GM18508 (cell line): ENCODE results near the gene RAB3A.

Experiments
- ATAC-seq: cut with Tn5 transposase; IDR thresholded peaks from one replicate; pipeline ENCODE4 v1.9.1; 2021; ENCODE audit warnings: moderate number of reproducible peaks; ENCODE audit not compliant: insufficient read depth, unreplicated experiment

Gene RAB3A

DNA sequence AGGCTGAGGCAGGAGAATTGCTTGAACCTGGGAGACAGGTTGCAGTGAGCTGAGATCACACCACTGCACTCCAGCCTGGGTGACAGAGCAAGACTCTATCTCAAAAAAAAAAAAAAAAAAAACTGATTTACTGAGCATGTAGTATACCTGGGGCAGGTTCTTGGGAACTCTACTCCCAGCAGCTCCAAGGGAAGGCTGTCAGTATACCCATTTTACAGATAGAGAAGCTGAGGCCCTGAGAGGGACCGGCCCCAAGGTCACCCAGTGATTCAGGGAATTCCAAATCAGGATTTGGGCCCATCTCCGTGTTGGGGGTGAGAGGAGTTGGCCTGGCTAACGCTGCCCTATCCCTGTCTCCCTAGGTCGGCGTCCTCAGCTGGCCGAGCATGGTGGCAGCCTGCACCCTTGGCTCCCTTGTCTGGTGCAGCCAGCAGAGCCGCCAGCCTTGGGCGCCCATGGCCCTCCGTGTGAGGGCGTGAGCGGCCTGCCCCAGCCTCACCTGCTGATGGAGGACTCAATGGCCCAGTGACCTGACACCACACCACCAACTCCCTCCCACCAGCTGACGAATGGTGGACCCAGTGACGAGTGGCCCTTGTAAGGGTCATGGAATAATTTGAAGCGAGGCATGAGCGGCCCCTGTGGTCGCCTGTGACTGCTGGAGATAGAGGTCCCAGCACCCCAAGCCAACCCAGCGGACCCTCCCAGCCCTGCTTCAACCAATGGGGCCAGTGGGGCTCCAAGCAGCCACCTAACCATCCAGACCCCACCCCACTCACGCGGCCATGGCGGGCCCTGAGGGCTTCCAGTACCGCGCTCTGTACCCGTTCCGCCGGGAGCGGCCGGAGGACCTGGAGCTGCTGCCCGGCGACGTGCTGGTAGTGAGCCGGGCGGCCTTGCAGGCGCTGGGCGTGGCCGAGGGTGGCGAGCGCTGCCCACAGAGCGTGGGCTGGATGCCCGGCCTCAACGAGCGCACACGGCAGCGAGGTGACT is 48.5 kb downstream of the RAB3A start:
- no peak for ATAC-seq

DNA sequence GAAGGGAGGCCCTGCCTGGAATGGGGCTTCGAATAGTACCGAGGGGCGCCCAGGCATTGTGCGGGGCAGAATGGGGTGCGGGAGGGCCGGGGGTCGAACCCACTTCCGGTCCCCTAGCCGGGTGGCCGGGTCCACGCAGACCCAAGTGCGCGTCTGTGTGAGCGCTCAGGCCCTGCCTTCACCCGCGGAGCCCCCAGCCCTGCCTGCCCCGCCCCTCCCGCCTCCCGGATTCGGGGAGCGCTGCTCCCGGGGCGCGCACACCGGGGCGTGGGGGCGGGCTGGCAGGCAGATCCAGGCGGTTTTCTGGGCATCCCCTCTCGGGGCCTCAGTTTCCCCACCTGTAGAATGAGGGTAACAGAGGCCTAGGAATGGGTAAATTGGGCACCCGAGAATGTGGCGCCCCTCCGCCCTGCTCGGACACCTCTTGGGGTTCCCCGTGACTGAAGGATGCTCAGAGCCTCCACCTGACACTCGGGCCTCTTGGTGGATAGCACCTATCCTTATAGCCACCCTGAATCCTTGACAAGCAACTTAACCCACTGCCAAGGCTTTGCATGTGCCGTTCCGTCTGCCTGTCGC is 50.2 kb downstream of the RAB3A start:
- no peak for ATAC-seq

DNA sequence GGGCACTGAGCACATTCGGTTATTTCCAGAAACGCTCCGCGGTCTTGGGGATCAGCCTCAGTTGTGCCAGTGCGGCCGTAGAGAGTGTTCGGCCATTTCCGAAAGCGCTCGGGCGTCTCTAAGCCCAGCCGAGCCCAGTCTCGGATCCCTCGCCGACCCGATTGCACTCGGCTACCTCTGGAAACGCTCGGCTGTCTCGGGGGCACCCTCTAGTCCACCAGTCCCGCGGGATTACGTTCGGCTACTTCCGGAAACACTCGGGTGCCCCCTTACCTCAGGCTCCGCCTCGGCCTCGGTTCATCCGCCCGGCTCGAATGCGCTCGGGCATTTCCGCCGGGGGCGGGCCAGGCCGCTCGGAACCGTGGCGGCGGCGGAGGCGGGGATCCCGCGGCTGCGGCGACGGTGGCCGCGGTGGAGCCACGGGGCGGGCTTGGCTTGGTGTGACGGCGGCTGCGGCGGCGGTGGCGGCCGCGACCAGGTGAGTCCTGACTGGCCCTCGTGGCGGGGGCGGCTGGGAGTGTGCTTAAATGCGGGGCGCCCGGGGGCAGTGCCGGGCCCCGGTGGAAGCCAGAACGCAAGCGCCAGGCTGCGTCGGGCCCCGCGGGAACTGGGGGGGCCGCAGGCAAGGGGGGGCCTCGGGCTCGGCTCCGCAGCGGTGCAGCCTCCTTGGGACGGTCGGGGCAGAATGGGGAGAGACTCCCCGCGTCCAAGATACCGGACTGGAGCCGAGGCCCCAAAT is 50.9 kb downstream of the RAB3A start, which contains the start of gene PIK3R2:
Gene PIK3R2, plus strand, starts transcription at position 347 of the 739 bp plus-strand sequence. CDS start 2,717 bp downstream, outside the sequence.
- peak; percentile 47 for ATAC-seq

DNA sequence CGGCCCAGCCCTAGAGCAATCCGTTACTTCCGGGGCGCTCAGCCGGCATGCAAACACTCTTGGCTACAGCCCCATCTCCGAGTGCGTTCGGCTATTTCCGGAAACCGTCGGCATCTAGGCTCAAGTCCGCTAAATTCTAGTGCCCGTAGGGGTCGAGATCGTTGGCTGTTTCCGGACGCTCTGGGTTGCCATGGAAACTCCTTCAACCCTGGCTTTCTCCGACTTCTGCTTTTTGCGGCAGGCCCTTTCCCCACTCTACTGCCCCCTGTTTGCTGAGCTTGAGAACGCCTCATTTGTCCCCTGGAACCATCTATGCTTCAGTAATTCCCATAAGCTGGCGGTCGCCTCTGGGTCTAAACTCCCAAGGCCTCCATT is 51.4 kb downstream of the RAB3A start:
- ATAC-seq, result peak; percentile 52

DNA sequence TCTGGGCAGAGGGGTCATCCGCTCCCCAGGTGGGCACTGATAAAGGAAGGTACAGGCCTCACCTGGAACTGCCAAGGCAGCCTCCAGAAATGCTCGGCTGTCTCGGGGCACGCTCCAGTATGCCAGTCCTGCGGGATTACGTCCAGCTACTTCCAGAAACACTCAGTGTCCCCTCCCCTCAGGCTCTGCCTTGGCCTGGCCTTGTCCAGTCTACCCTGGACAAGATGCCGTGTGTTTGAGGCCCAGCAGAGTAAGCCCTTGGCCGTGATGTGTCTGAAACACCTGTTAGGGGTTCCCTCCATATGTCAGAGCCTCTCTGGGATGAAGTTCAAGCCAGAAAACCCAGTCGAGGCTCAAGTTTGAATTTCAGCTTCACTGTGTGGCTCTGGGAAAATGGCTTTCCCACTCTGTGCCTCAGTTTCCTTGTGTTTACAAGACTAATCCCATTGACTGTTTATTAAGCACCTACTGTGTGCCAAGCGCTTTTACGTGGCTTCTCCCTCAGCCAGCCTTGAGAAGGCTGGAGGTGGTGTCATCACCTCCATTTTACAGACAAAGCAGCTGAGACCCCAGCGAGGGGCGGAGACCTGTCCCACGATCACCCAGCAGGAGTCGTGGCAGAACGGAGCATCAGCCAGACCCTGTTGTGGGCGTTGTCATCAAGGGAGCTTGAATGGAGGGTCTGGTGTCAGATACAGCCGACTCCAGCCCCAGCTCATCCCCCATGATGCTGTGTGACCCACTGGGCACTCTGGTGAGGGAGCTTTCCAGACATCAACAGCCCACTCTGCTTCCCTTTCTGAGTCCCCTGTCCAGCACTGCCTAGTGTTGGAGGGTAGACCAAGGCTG is 52.8 kb downstream of the RAB3A start:
- no peak for ATAC-seq

DNA sequence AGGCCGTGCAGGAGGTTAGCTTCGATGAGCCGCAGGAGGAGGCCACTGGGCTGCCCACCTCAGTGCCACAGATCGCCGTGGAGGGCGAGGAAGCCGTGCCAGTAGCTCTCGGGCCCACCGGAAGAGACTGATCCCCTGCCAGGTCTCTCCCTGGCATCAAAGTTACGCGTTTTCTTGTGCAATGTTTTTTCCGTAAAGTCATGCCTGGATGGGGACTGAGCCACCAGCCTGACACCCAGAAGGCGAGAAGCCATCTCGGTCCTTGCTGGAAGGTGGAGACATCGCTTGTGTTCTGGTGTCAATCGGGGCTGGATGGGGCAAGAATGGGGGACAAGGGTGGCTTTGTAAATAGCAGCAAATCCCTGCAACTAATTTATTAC is 54.3 kb downstream of the RAB3A start:
- no peak for ATAC-seq

DNA sequence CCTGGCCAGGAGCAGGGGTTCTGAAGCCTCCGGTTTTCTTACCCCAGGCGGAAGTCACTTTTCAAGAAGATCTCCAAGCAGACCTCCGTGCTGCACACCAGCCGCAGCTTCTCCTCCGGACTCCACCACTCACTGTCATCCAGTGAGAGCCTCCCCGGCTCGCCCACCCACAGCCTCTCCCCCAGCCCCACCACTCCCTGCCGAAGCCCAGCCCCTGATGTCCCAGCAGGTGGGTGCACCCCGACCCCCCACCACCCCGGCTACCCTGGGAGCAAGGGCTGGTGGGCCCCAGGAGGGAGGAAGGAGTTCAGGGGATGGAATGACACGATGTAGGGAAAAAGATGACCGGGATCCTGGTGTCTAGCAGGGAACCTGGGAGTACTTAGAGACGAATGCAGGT is 56.4 kb downstream of the RAB3A start:
- no peak for ATAC-seq
